H1 (cell line): ENCODE results near the gene BRD8. TPM values are rescaled to one million over a fixed set of nuclear protein-coding genes. Genes with fewer than 3 reads are reported as not detected.

Source experiments
- CTBP2 ChIP-seq: IDR thresholded peaks from 2 replicates; pipeline ENCODE4 v1.7.0; 2011; ENCODE audit warnings: borderline replicate concordance, mild to moderate bottlenecking, moderate library complexity, mixed read lengths, low read length; ENCODE audit not compliant: insufficient read depth, insufficient read length
- ZNF274 ChIP-seq: IDR thresholded peaks from 2 replicates; pipeline ENCODE4 v1.7.0; 2012; ENCODE audit warnings: low read length, borderline replicate concordance; ENCODE audit errors: extremely low read depth
- polyA plus RNA-seq, 7 experiments: library from polyadenylated mRNA; depleted of rRNA in 3 of 7; stranded (reverse) in 5 of 7; unstranded in 2 of 7; fragments of >200 nt in 5 of 7; fragments of 200-250 nt in 2 of 7; gene quantifications; 1 replicate in 5 of 7; 2 replicates in 1 of 7; 4 replicates in 1 of 7; pipeline versions ENCODE4 v1.2.1 to v1.2.3, GENCODE V29; 2011 to 2013; ENCODE audit warnings: missing spikeins in 2 of 7, mixed read lengths in 2 of 7
- total RNA-seq: library from RNA; stranded (reverse); fragmentation: NEBNext Ultra II Directional; extraction: Animal tissue kit (Norgen Biotek cat#: 25700); gene quantifications from 2 replicates; pipeline ENCODE4 v1.2.1, GENCODE V29; 2021

Gene BRD8
- total and polyA plus RNA-seq, 2 of the 8 experiments (the other 6 are each of a cell fraction or from before 2014, with no cell fraction given), result 37.8 to 75.8 TPM

DNA sequence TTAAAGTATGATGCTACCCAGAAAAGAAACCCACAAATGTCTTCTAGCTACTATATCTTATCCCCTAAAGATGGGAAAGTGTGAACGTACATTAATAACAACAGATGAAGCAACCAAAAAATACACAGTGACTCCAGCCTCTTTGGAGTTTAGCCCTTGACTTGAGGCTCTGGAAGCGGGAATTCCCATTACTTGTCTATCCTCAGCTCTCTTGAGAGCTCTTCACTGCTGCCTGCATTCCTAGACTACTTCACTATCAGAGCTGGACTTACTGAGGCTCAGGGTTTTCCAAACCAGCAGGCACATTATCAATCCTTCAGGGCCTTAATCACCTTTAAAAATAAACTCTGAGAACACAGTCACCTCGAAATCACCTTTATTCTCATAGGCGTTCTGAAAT is 38.2 kb downstream of the BRD8 start (continued):
- TF ChIP-seq CTBP2 (no peak), ZNF274 (no peak)
- TF ChIP-seq, all 59 proteins: peak for 0
